IMR-90 (cell line): Measurements from ENCODE around the gene NMBR. TPM values are rescaled to one million over a fixed set of nuclear protein-coding genes. Genes with fewer than 3 reads are reported as not detected.
A peak's percentile ranks its signal among the peaks of the same experiment; 100 is the strongest.

Experiments
- ATAC-seq: fragments of 200-7000 bp; cut with Tn5 transposase; 2 replicates; pipeline ENCODE4 v1.9.1; 2020; ENCODE audit warnings: low read depth, mild to moderate bottlenecking, moderate library complexity
- BruUV-seq: library from RNA; stranded (reverse); fragments of 400-500 nt; replicated peaks from 2 replicates; lab custom pipeline; 2021; lab: Mats Ljungman, UMichigan
- CTCF ChIA-PET: fragments of 300-600 bp; formaldehyde crosslinking; extraction: SDS; loops from one replicate; lab custom pipeline; 2021; ENCODE audit warnings: antibody characterized with exemption; lab: Yijun Ruan, JAX
- POLR2A ChIA-PET: fragments of 300-600 bp; sonication (Branson Sonifier 250); formaldehyde crosslinking; loops from one replicate; lab custom pipeline; 2022; ENCODE audit warnings: antibody characterized with exemption; ENCODE audit not compliant: unreplicated experiment; lab: Charles Lee
- DNase-seq: peaks from one replicate; pipeline ENCODE4 v3.0.0; 2013
- H2AFZ ChIP-seq: replicated peaks from 2 replicates; pipeline ENCODE3; 2013; ENCODE audit warnings: low read length, mild to moderate bottlenecking; ENCODE audit not compliant: poor library complexity
- H2AK5ac ChIP-seq: 2 replicates; pipeline ENCODE4 v1.6.1; 2013; ENCODE audit warnings: low read depth, low read length, inconsistent platforms
- H2AK9ac ChIP-seq: replicated peaks from 2 replicates; pipeline ENCODE3; 2013; ENCODE audit warnings: mild to moderate bottlenecking, low read depth, low read length, moderate library complexity; ENCODE audit not compliant: poor library complexity
- H2BK120ac ChIP-seq: 2 replicates; pipeline ENCODE4 v1.6.1; 2013; ENCODE audit warnings: low read depth, low read length, inconsistent platforms
- H2BK15ac ChIP-seq: 3 replicates; pipeline ENCODE4 v1.6.1; 2013; ENCODE audit warnings: low read depth, low read length, inconsistent platforms
- H2BK20ac ChIP-seq: 2 replicates; pipeline ENCODE4 v1.6.1; 2013; ENCODE audit warnings: low read depth, mild to moderate bottlenecking, inconsistent platforms, low read length, moderate library complexity
- H2BK5ac ChIP-seq: 2 replicates; pipeline ENCODE4 v1.6.1; 2013; ENCODE audit warnings: mild to moderate bottlenecking, low read depth, low read length, inconsistent platforms; ENCODE audit not compliant: poor library complexity, severe bottlenecking
- H3K14ac ChIP-seq: replicated peaks from 2 replicates; pipeline ENCODE4 v1.6.1; 2013; ENCODE audit warnings: low read depth, low read length, inconsistent platforms
- H3K18ac ChIP-seq: 2 replicates; pipeline ENCODE4 v1.6.1; 2013; ENCODE audit warnings: low read depth, low read length, control low read depth
- H3K23ac ChIP-seq: 2 replicates; pipeline ENCODE4 v1.6.1; 2013; ENCODE audit warnings: low read depth, low read length, inconsistent platforms
- H3K27ac ChIP-seq: 2 replicates; pipeline ENCODE4 v1.5.1; 2013; ENCODE audit warnings: mild to moderate bottlenecking, control low read depth, low read length; ENCODE audit not compliant: insufficient read depth
- H3K27me3 ChIP-seq: 2 replicates; pipeline ENCODE4 v1.6.1; 2013; ENCODE audit warnings: low read length; ENCODE audit not compliant: control insufficient read depth, insufficient read depth
- H3K36me3 ChIP-seq: 2 replicates; pipeline ENCODE4 v1.6.1; 2013; ENCODE audit warnings: low read length, mixed read lengths; ENCODE audit not compliant: control insufficient read depth, insufficient read depth
- H3K4ac ChIP-seq: 2 replicates; pipeline ENCODE4 v1.6.1; 2013; ENCODE audit warnings: low read depth, low read length, inconsistent platforms
- H3K4me1 ChIP-seq: 2 replicates; pipeline ENCODE4 v1.6.1; 2013; ENCODE audit warnings: low read length, mixed read lengths; ENCODE audit not compliant: control insufficient read depth, insufficient read depth
- H3K4me2 ChIP-seq: 2 replicates; pipeline ENCODE4 v1.6.1; 2013; ENCODE audit warnings: low read depth, mild to moderate bottlenecking, control low read depth, low read length, moderate library complexity
- H3K4me3 ChIP-seq: 2 replicates; pipeline ENCODE4 v1.5.1; 2013; ENCODE audit warnings: low read depth, mild to moderate bottlenecking, control low read depth, low read length, moderate library complexity; ENCODE audit not compliant: insufficient read depth
- H3K56ac ChIP-seq: 2 replicates; pipeline ENCODE4 v1.6.1; 2013; ENCODE audit warnings: low read length, inconsistent platforms; ENCODE audit not compliant: insufficient read depth; ENCODE audit errors: extremely low read depth
- H3K79me1 ChIP-seq, 2 experiments: 2 replicates each; pipeline ENCODE4 v1.6.1; 2013; ENCODE audit warnings: low read length in 2 of 2, inconsistent platforms in 1 of 2, low read depth in 1 of 2
- H3K9ac ChIP-seq: 2 replicates; pipeline ENCODE4 v1.6.1; 2013; ENCODE audit warnings: low read depth, low read length, control low read depth
- H3K9me1 ChIP-seq: 2 replicates; pipeline ENCODE4 v1.6.1; 2013; ENCODE audit warnings: low read length, inconsistent platforms; ENCODE audit not compliant: insufficient read depth
- H3K9me3 ChIP-seq: 2 replicates; pipeline ENCODE4 v1.6.1; 2013; ENCODE audit warnings: low read length; ENCODE audit not compliant: control insufficient read depth, insufficient read depth
- H4K20me1 ChIP-seq: 2 replicates; pipeline ENCODE4 v1.6.1; 2013; ENCODE audit warnings: low read length, inconsistent platforms; ENCODE audit not compliant: insufficient read depth
- H4K5ac ChIP-seq: 2 replicates; pipeline ENCODE4 v1.6.1; 2013; ENCODE audit warnings: mild to moderate bottlenecking, low read depth, low read length, control low read depth
- H4K8ac ChIP-seq, 2 experiments: 2 replicates each; pipeline ENCODE4 v1.6.1; 2013; ENCODE audit warnings: low read depth in 2 of 2, low read length in 2 of 2, control low read depth in 1 of 2, inconsistent platforms in 1 of 2
- H4K91ac ChIP-seq: 2 replicates; pipeline ENCODE4 v1.6.1; 2013; ENCODE audit warnings: low read depth, low read length, inconsistent platforms; ENCODE audit not compliant: insufficient read depth
- CHD1 ChIP-seq: IDR thresholded peaks from 2 replicates; pipeline ENCODE4 v1.6.1; 2012; ENCODE audit warnings: low read depth, low read length, improper control_type of control experiment
- MAFK ChIP-seq: IDR thresholded peaks from 2 replicates; pipeline ENCODE4 v1.6.1; 2012; ENCODE audit warnings: low read depth, low read length, improper control_type of control experiment
- MXI1 ChIP-seq: IDR thresholded peaks from 2 replicates; pipeline ENCODE4 v1.6.1; 2012; ENCODE audit warnings: low read depth, mild to moderate bottlenecking, low read length, moderate library complexity, borderline replicate concordance
- WGBS, 2 experiments: methylation state at CpG; one replicate each; pipeline versions ENCODE4 v1.1.5 to v1.1.7; 2013; ENCODE audit warnings: missing lambda C conversion rate in 2 of 2; ENCODE audit not compliant: insufficient read length in 1 of 2; ENCODE audit errors: extremely low coverage in 2 of 2; 5-methylcytosine and 5-hydroxymethylcytosine counted together
- dilution Hi-C: fragments of 300-500 bp; cut with HindIII; formaldehyde crosslinking; loops from one replicate; pipeline ENCODE4 v1.14.3; 2018; ENCODE audit warnings: low sequenced_read_pairs; ENCODE audit not compliant: unreplicated experiment
- in situ Hi-C: fragments of 300-500 bp; cut with MboI; formaldehyde crosslinking; loops from 3 replicates; pipeline ENCODE4 v1.14.3; 2019; ENCODE audit warnings: low sequenced_read_pairs, inconsistent platforms, mixed read lengths
- intact Hi-C: fragments of 100-400 bp; cut with micrococcal nuclease; formaldehyde crosslinking; loops from 2 replicates; pipeline ENCODE4 v1.10.0; 2022
- polyA plus RNA-seq, 3 experiments: library from polyadenylated mRNA; depleted of rRNA; stranded (reverse); fragments of >200 nt; gene quantifications; 2 replicates each; pipeline ENCODE4 v1.2.3, GENCODE V29; 2012; ENCODE audit warnings: low replicate concordance in 1 of 3
- total RNA-seq: library from RNA; depleted of rRNA; stranded (reverse); fragments of >200 nt; gene quantifications from 2 replicates; pipeline ENCODE4 v1.2.3, GENCODE V29; 2012

NMBR gene
- total and polyA plus RNA-seq, 2 of the 4 experiments (the other 2 are of a cell fraction), result not detected

GRCh38 chr6:142195862-142196541 is 49.1 kb upstream of the NMBR start:
- Histone ChIP-seq H3K9me1 (peaks cover 2% of the 10 kb centered on the region; the same call in 1 of the 2 replicates), H3K4ac (no peak overlapping the region), H3K27me3 (no peaks in the 10 kb centered on the region), H3K9me3 (no peaks in the 10 kb centered on the region), H3K23ac (no peak overlapping the region), H2AK5ac (no peak overlapping the region), H2BK120ac (no peak overlapping the region), H4K8ac (no peak overlapping the region), H2BK5ac (peak overlapping the region; percentile 35), H4K5ac (no peak overlapping the region), H3K18ac (no peak overlapping the region), H3K27ac (no peak overlapping the region), H2AK9ac (no peak overlapping the region), H3K4me3 (no peak overlapping the region), H3K4me2 (no peak overlapping the region; the same call in 1 of the 2 replicates), H2AFZ (no peak overlapping the region), H3K36me3 (peaks cover 3% of the 10 kb centered on the region; the same call in 1 of the 2 replicates), H4K20me1 (peaks cover 5% of the 10 kb centered on the region; the same call in 1 of the 2 replicates), H2BK15ac (no peak overlapping the region), H3K79me1 (peaks cover 15 to 22% of the 10 kb centered on the region in 2 experiments), H4K91ac (no peak overlapping the region), H3K9ac (no peak overlapping the region), H3K56ac (no peak overlapping the region), H3K14ac (no peak overlapping the region), H2BK20ac (no peak overlapping the region), H3K4me1 (no peaks in the 10 kb centered on the region)
- intact Hi-C loops (no loop called here), in situ Hi-C loops (no loop called here), dilution Hi-C loops (no loop called here)
- POLR2A ChIA-PET, result no interaction called here
- no CpG with 5 or more reads among the region's 4 CpGs for WGBS, 2 experiments
- DNase-seq (peak; percentile 44), ATAC-seq (no peak)
- CTCF ChIA-PET, result interaction anchor here (1.1 to 1.5 kb wide), 2 partner anchors 12 to 49 kb away, joined by 4 to 10 read pairs; partner anchors contain the start of genes NMBR and VTA1
- no TSS peak for BruUV-seq
- no peak for TF ChIP-seq CHD1
- no peak for TF ChIP-seq MXI1
- no peak for TF ChIP-seq MAFK
